H1 (cell line): ENCODE results near the gene LRP8. TPM values are rescaled to one million over a fixed set of nuclear protein-coding genes. Genes with fewer than 3 reads are reported as not detected.

Experiments used
- CTCF ChIA-PET: fragments of 300-600 bp; sonication (Branson Sonifier 250); formaldehyde crosslinking; loops from one replicate; lab custom pipeline; 2021; ENCODE audit not compliant: partially characterized antibody; lab: Charles Lee
- POLR2A ChIA-PET: fragments of 300-600 bp; sonication (Branson Sonifier 250); formaldehyde crosslinking; loops from one replicate; lab custom pipeline; 2021; ENCODE audit warnings: inconsistent platforms; ENCODE audit not compliant: partially characterized antibody; lab: Charles Lee
- DNase-seq, 2 experiments: peaks; one replicate each; pipeline versions ENCODE4 v3.0.0 to v3.0.0-alpha.2; 2010 to 2022; ENCODE audit warnings: low spot score in 2 of 2, low read depth in 1 of 2, mixed read lengths in 1 of 2
- FAIRE-seq: peaks from 2 replicates; lab custom pipeline; 2011; peaks lifted over from hg19 to GRCh38; lab: Jason Lieb, UNC
- H2AFZ ChIP-seq: 2 replicates; pipeline ENCODE4 v1.8.1; 2012; ENCODE audit warnings: low read length, inconsistent platforms
- H2AK5ac ChIP-seq: 2 replicates; pipeline ENCODE4 v1.6.1; 2013; ENCODE audit warnings: low read depth, low read length
- H2BK120ac ChIP-seq: replicated peaks from 2 replicates; pipeline ENCODE3; 2013; ENCODE audit warnings: low read depth, low read length, inconsistent platforms
- H2BK12ac ChIP-seq: 2 replicates; pipeline ENCODE4 v1.6.1; 2013; ENCODE audit warnings: low read depth, low read length
- H2BK15ac ChIP-seq: 2 replicates; pipeline ENCODE4 v1.6.1; 2013; ENCODE audit warnings: low read length
- H2BK20ac ChIP-seq: 2 replicates; pipeline ENCODE4 v1.6.1; 2013; ENCODE audit warnings: low read length
- H2BK5ac ChIP-seq: 2 replicates; pipeline ENCODE4 v1.6.1; 2013; ENCODE audit warnings: low read depth, low read length
- H3K14ac ChIP-seq: 2 replicates; pipeline ENCODE4 v1.6.1; 2013; ENCODE audit warnings: inconsistent platforms; ENCODE audit not compliant: insufficient read length
- H3K18ac ChIP-seq: 2 replicates; pipeline ENCODE4 v1.6.1; 2013; ENCODE audit warnings: low read length; ENCODE audit errors: extremely low read depth
- H3K23ac ChIP-seq: 2 replicates; pipeline ENCODE4 v1.6.1; 2013; ENCODE audit warnings: inconsistent platforms; ENCODE audit not compliant: insufficient read length
- H3K23me2 ChIP-seq: 2 replicates; pipeline ENCODE4 v1.6.1; 2013; ENCODE audit warnings: low read depth, low read length
- H3K27ac ChIP-seq: 2 replicates; pipeline ENCODE4 v1.6.1; 2011; ENCODE audit warnings: low read depth, low read length, inconsistent platforms
- H3K27me3 ChIP-seq, 4 experiments: replicated peaks in 1 of 4; 1 replicate in 1 of 4; 2 replicates in 3 of 4; pipeline versions ENCODE4 v1.6.1 to v1.8.1; 2011 to 2013; ENCODE audit warnings: low read length in 3 of 4, mild to moderate bottlenecking in 3 of 4, inconsistent platforms in 2 of 4, mixed read lengths in 2 of 4, moderate library complexity in 1 of 4; ENCODE audit not compliant: control insufficient read depth in 3 of 4, insufficient read depth in 3 of 4; ENCODE audit errors: extremely low read depth in 1 of 4
- H3K36me3 ChIP-seq, 4 experiments: 2 replicates each; pipeline versions ENCODE4 v1.6.1 to v1.8.1; 2011 to 2013; ENCODE audit warnings: mild to moderate bottlenecking in 4 of 4, low read length in 3 of 4, moderate library complexity in 2 of 4, control low read depth in 1 of 4, inconsistent platforms in 1 of 4; ENCODE audit not compliant: insufficient read depth in 4 of 4, control insufficient read depth in 2 of 4
- H3K4ac ChIP-seq: replicated peaks from 2 replicates; pipeline ENCODE3; 2013; ENCODE audit warnings: low read length, low read depth, mixed read lengths, inconsistent platforms; ENCODE audit not compliant: insufficient read length
- H3K4me1 ChIP-seq, 4 experiments: replicated peaks in 1 of 4; 1 replicate in 1 of 4; 2 replicates in 3 of 4; pipeline versions ENCODE4 v1.6.1 to v1.8.1; 2011 to 2013; ENCODE audit warnings: low read length in 3 of 4, inconsistent platforms in 2 of 4, mixed read lengths in 1 of 4; ENCODE audit not compliant: insufficient read depth in 4 of 4, control insufficient read depth in 3 of 4
- H3K4me2 ChIP-seq, 2 experiments: 2 replicates each; pipeline versions ENCODE4 v1.6.1 to v1.8.1; 2011 to 2013; ENCODE audit warnings: low read depth in 2 of 2, low read length in 2 of 2, control low read depth in 1 of 2, inconsistent platforms in 1 of 2, mild to moderate bottlenecking in 1 of 2; ENCODE audit not compliant: insufficient read depth in 1 of 2
- H3K4me3 ChIP-seq, 4 experiments: fragments of 200-600, 300-600 bp in 1 of 4; sonication (generic), shearing (Covaris generic), sonication (Bioruptor Twin) in 1 of 4; 2 replicates each; pipeline versions ENCODE4 v1.5.1 to v1.8.1; 2011 to 2016; ENCODE audit warnings: low read length in 4 of 4, low read depth in 3 of 4, control low read depth in 2 of 4, inconsistent platforms in 2 of 4, mild to moderate bottlenecking in 2 of 4, mixed read lengths in 1 of 4, moderate library complexity in 1 of 4; ENCODE audit not compliant: insufficient read depth in 2 of 4; ENCODE audit errors: extremely low read depth in 1 of 4
- H3K56ac ChIP-seq: replicated peaks from 2 replicates; pipeline ENCODE3; 2013; ENCODE audit warnings: low read depth, mild to moderate bottlenecking, mixed read lengths, low read length, inconsistent platforms; ENCODE audit not compliant: insufficient read length
- H3K79me1 ChIP-seq: 2 replicates; pipeline ENCODE4 v1.6.1; 2013; ENCODE audit warnings: low read depth, low read length, control low read depth
- H3K79me2 ChIP-seq, 2 experiments: 2 replicates each; pipeline versions ENCODE4 v1.6.1 to v1.8.1; 2012 to 2013; ENCODE audit warnings: low read length in 2 of 2, mild to moderate bottlenecking in 2 of 2, inconsistent platforms in 1 of 2; ENCODE audit not compliant: insufficient read depth in 2 of 2, control insufficient read depth in 1 of 2
- H3K9ac ChIP-seq, 4 experiments: replicated peaks in 1 of 4; 1 replicate in 1 of 4; 2 replicates in 3 of 4; pipeline versions ENCODE4 v1.6.1 to v1.8.1; 2011 to 2013; ENCODE audit warnings: low read depth in 3 of 4, low read length in 3 of 4, control low read depth in 2 of 4, mild to moderate bottlenecking in 2 of 4, moderate library complexity in 2 of 4, inconsistent platforms in 1 of 4; ENCODE audit errors: extremely low read depth in 1 of 4
- H3K9me3 ChIP-seq, 2 experiments: 2 replicates each; pipeline versions ENCODE4 v1.6.1 to v1.8.1; 2012 to 2013; ENCODE audit warnings: mild to moderate bottlenecking in 2 of 2, moderate library complexity in 2 of 2, control low read depth in 1 of 2, inconsistent platforms in 1 of 2, low read depth in 1 of 2, low read length in 1 of 2, mixed read lengths in 1 of 2; ENCODE audit not compliant: insufficient read depth in 2 of 2
- H4K20me1 ChIP-seq, 2 experiments: replicated peaks in 1 of 2; 2 replicates each; pipeline versions ENCODE3 to v1.8.1; 2011 to 2013; ENCODE audit warnings: inconsistent platforms in 2 of 2, low read length in 2 of 2, mild to moderate bottlenecking in 1 of 2; ENCODE audit not compliant: insufficient read depth in 2 of 2, control insufficient read depth in 1 of 2
- H4K5ac ChIP-seq: 2 replicates; pipeline ENCODE4 v1.6.1; 2013; ENCODE audit warnings: low read length, low read depth, mixed read lengths, inconsistent platforms; ENCODE audit not compliant: insufficient read length
- H4K8ac ChIP-seq: 2 replicates; pipeline ENCODE4 v1.8.0; 2013; ENCODE audit warnings: mild to moderate bottlenecking, moderate library complexity, low read length, inconsistent platforms; ENCODE audit not compliant: insufficient read depth; ENCODE audit errors: extremely low read depth
- H4K91ac ChIP-seq: replicated peaks from 2 replicates; pipeline ENCODE3; 2013; ENCODE audit warnings: low read length, mixed read lengths, inconsistent platforms; ENCODE audit not compliant: insufficient read length
- CBX8 ChIP-seq: fragments of 300-800, 300-1000 bp; sonication (generic); IDR thresholded peaks from 2 replicates; pipeline ENCODE4 v1.7.1; 2016; ENCODE audit warnings: low read depth, low read length, borderline replicate concordance
- CEBPB ChIP-seq: IDR thresholded peaks from 2 replicates; pipeline ENCODE4 v1.6.1; 2012; ENCODE audit warnings: low read depth, low read length
- EGR1 ChIP-seq: IDR thresholded peaks from 2 replicates; pipeline ENCODE4 v1.6.1; 2011; ENCODE audit warnings: low read depth, low read length, borderline replicate concordance
- GABPA ChIP-seq: IDR thresholded peaks from 2 replicates; pipeline ENCODE4 v1.6.1; 2011; ENCODE audit warnings: mild to moderate bottlenecking, low read length, moderate library complexity, borderline replicate concordance; ENCODE audit not compliant: insufficient read depth
- KDM1A ChIP-seq: fragments of 200-600, 300-600 bp; sonication (generic); IDR thresholded peaks from 2 replicates; pipeline ENCODE4 v1.7.1; 2016; ENCODE audit warnings: mild to moderate bottlenecking, low read length, borderline replicate concordance
- RFX5 ChIP-seq: IDR thresholded peaks from 2 replicates; pipeline ENCODE4 v1.6.1; 2011; ENCODE audit warnings: low read depth, low read length, improper control_type of control experiment, borderline replicate concordance
- SIRT6 ChIP-seq: IDR thresholded peaks from one replicate; pipeline ENCODE4 v1.7.1; 2012; ENCODE audit warnings: low read length, inconsistent platforms
- SIX5 ChIP-seq: IDR thresholded peaks from 2 replicates; pipeline ENCODE4 v1.6.1; 2011; ENCODE audit warnings: mild to moderate bottlenecking, low read depth, low read length
- SUZ12 ChIP-seq: fragments of 200-600 bp; sonication (generic); IDR thresholded peaks from 2 replicates; pipeline ENCODE4 v1.6.1; 2012; ENCODE audit warnings: mild to moderate bottlenecking, inconsistent platforms, low read length, moderate library complexity, mixed read lengths
- TCF12 ChIP-seq: IDR thresholded peaks from 2 replicates; pipeline ENCODE4 v1.6.1; 2011; ENCODE audit warnings: low read depth, mild to moderate bottlenecking, low read length
- YY1 ChIP-seq: IDR thresholded peaks from 2 replicates; pipeline ENCODE4 v1.6.1; 2011; ENCODE audit warnings: low read depth, mild to moderate bottlenecking, low read length
- WGBS, 2 experiments: shearing (Covaris generic) in 1 of 2; methylation state at CpG; one replicate each; pipeline versions ENCODE4 v1.1.6 to v1.1.7; 2013 to 2015; ENCODE audit warnings: low lambda C conversion rate in 2 of 2, mixed read lengths in 2 of 2, inconsistent platforms in 1 of 2, low coverage in 1 of 2, missing lambda C conversion rate in 1 of 2; ENCODE audit not compliant: insufficient replicate concordance in 2 of 2, insufficient coverage in 1 of 2, insufficient read length in 1 of 2; ENCODE audit errors: extremely low coverage in 1 of 2, missing lambda C conversion rate in 1 of 2; 5-methylcytosine and 5-hydroxymethylcytosine counted together
- polyA plus RNA-seq, 7 experiments: library from polyadenylated mRNA; depleted of rRNA in 3 of 7; stranded (reverse) in 5 of 7; unstranded in 2 of 7; fragments of >200 nt in 5 of 7; fragments of 200-250 nt in 2 of 7; gene quantifications; 1 replicate in 5 of 7; 2 replicates in 1 of 7; 4 replicates in 1 of 7; pipeline versions ENCODE4 v1.2.1 to v1.2.3, GENCODE V29; 2011 to 2013; ENCODE audit warnings: missing spikeins in 2 of 7, mixed read lengths in 2 of 7
- total RNA-seq: library from RNA; stranded (reverse); fragmentation: NEBNext Ultra II Directional; extraction: Animal tissue kit (Norgen Biotek cat#: 25700); gene quantifications from 2 replicates; pipeline ENCODE4 v1.2.1, GENCODE V29; 2021

Gene LRP8
- total and polyA plus RNA-seq, 2 of the 8 experiments (the other 6 are each of a cell fraction or from before 2014, with no cell fraction given): 63.2 to 66.4 TPM

- ChIA-PET POLR2A (no interaction called here), CTCF (interaction anchor here (0.6 kb wide), 1 partner anchor 95 kb away, joined by 5 read pairs; no protein-coding TSS in a partner anchor)
- H2BK120ac ChIP-seq: no peak overlapping the region
- no peak overlapping the region for H3K27ac ChIP-seq
- H3K4me1 ChIP-seq: no peaks in the 10 kb centered on the region
- no peak overlapping the region for H3K18ac ChIP-seq
- no peak overlapping the region for H2AK5ac ChIP-seq
- H3K56ac ChIP-seq: no peak overlapping the region
- H4K5ac ChIP-seq: no peak overlapping the region
- no peak overlapping the region for H2AFZ ChIP-seq
- no peak overlapping the region for H2BK15ac ChIP-seq
- no peak overlapping the region for H3K4me3 ChIP-seq
- H3K4me2 ChIP-seq: no peak overlapping the region
- no peak overlapping the region for H3K14ac ChIP-seq
- no peak overlapping the region for H3K23ac ChIP-seq
- no peak overlapping the region for H3K9ac ChIP-seq
- no peaks in the 10 kb centered on the region for H3K79me1 ChIP-seq
- FAIRE-seq (no peak), DNase-seq (no peak)
- H4K20me1 ChIP-seq: no peaks in the 10 kb centered on the region
- no peaks in the 10 kb centered on the region for H3K23me2 ChIP-seq
- H4K8ac ChIP-seq: no peak overlapping the region
- TF ChIP-seq CEBPB (no peak), KDM1A (no peak), YY1 (no peak), SUZ12 (no peak), TCF12 (no peak), CBX8 (no peak), SIX5 (no peak), RFX5 (no peak), EGR1 (no peak), GABPA (no peak), SIRT6 (no peak)
- no peaks in the 10 kb centered on the region for H3K9me3 ChIP-seq
- H2BK12ac ChIP-seq: no peak overlapping the region
- no peaks in the 10 kb centered on the region; a peak in 1 of 7 replicates for H3K27me3 ChIP-seq
- H4K91ac ChIP-seq: no peak overlapping the region
- H3K79me2 ChIP-seq: no peaks in the 10 kb centered on the region
- H2BK5ac ChIP-seq: no peak overlapping the region
- 89% methylated on average over 5 of the region's 5 CpGs; no CpG with 5 or more reads in 1 of the 2 experiments for WGBS, 2 experiments
- H2BK20ac ChIP-seq: no peak overlapping the region
- no peak overlapping the region for H3K4ac ChIP-seq
- H3K36me3 ChIP-seq: no peaks in the 10 kb centered on the region
These were observed 9.6 kb upstream of the LRP8 start for GRCh38 chr1:53337499-53337898.
